ENCODE data around the gene MAP3K13. TPM values are rescaled to one million over a fixed set of nuclear protein-coding genes. Genes with fewer than 3 reads are reported as not detected.
A peak's percentile ranks its signal among the peaks of the same experiment; 100 is the strongest.

Gene MAP3K13
- total RNA-seq, 1 donor from 2014 or later = 29.6 TPM

DNA sequence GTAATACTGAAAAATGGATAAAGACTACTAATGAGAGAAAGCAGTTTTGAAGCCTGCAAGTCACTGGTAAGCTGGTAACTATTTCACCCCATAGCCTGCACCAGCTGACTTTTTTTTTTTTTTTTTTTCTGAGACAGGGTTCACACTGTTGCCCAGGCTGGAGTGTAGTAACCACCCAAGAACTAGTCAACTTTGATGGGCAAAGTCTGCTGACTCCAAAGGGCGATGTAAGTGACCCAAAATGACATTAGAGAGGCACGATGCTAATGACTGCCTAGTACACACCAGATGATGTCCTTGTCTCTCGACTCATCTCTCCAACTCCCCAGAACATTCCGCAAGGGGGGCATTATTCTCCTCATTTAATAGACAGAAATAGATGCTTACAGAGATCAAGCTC lies 148.8 kb downstream of the MAP3K13 start:
- Mint-ChIP-seq H3K9me3 (ENCODE audit: low read depth) (no peaks in the 10 kb centered on the region), H3K27ac (no peak overlapping the region), H3K27me3 (peaks cover 19% of the 10 kb centered on the region), H3K36me3 (ENCODE audit: insufficient read depth) (no peaks in the 10 kb centered on the region), H3K4me1 (ENCODE audit: low read depth) (no peaks in the 10 kb centered on the region), H3K4me3 (ENCODE audit: low read depth) (no peak overlapping the region)
- no peak for DNase-seq (ENCODE audit: low spot score, unreplicated experiment)
- no peak for TF ChIP-seq CTCF (IDR thresholded peaks at IDR 0.05; ENCODE audit: unreplicated experiment)

DNA sequence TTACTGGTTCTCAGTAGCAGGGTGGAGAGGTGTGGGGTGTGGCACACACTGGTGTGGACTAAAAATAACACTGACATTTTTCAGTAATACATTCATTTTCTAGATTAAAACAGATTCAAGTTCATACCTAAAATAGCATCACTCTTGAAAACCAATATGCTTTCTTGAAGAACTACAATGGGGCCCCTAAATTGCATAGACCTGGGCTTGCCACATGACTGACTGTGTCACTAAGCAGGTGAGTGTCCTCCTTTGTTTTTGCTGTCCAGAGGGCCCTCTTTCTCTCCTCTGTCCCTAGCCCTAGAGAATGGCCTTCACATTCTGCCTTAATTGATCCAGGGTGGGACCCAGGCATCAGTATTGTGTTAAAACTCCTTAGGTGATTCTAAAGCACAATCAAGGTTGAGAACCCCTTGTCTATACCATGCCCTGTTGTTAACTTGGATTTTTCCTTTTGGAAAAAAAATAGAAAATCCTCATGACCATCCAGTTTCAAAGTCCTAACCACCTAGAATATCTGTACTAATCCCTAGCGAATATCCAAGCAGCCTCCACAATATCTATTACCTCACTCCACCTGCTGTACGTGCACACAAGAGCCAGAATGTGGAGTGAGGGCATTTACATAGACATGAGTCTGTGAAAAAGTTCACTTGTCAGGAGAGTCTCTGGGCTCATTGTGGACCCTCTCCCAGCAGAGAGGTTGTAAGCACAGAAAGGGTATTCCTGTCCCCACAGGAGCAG lies 154.6 kb downstream of the MAP3K13 start:
- H3K9me3 Mint-ChIP-seq (ENCODE audit: low read depth) = no peaks in the 10 kb centered on the region
- H3K27me3 Mint-ChIP-seq = peaks cover 23% of the 10 kb centered on the region
- H3K27ac Mint-ChIP-seq = no peak overlapping the region
- no peak for TF ChIP-seq CTCF (IDR thresholded peaks at IDR 0.05; ENCODE audit: unreplicated experiment)
- H3K36me3 Mint-ChIP-seq (ENCODE audit: insufficient read depth) = no peaks in the 10 kb centered on the region
- no peak for DNase-seq (ENCODE audit: low spot score, unreplicated experiment)
- H3K4me3 Mint-ChIP-seq (ENCODE audit: low read depth) = no peak overlapping the region
- no peaks in the 10 kb centered on the region for H3K4me1 Mint-ChIP-seq (ENCODE audit: low read depth)

GRCh38 chr3:185519021-185519420 lies 156.1 kb downstream of the MAP3K13 start:
- DNase-seq (ENCODE audit: low spot score, unreplicated experiment) = no peak
- Mint-ChIP-seq H3K27me3 (peaks cover 16% of the 10 kb centered on the region), H3K4me1 (ENCODE audit: low read depth) (no peaks in the 10 kb centered on the region), H3K9me3 (ENCODE audit: low read depth) (no peaks in the 10 kb centered on the region), H3K36me3 (ENCODE audit: insufficient read depth) (no peaks in the 10 kb centered on the region), H3K27ac (no peak overlapping the region), H3K4me3 (ENCODE audit: low read depth) (no peak overlapping the region)
- TF ChIP-seq CTCF (IDR thresholded peaks at IDR 0.05; ENCODE audit: unreplicated experiment) = peak; percentile 28

DNA sequence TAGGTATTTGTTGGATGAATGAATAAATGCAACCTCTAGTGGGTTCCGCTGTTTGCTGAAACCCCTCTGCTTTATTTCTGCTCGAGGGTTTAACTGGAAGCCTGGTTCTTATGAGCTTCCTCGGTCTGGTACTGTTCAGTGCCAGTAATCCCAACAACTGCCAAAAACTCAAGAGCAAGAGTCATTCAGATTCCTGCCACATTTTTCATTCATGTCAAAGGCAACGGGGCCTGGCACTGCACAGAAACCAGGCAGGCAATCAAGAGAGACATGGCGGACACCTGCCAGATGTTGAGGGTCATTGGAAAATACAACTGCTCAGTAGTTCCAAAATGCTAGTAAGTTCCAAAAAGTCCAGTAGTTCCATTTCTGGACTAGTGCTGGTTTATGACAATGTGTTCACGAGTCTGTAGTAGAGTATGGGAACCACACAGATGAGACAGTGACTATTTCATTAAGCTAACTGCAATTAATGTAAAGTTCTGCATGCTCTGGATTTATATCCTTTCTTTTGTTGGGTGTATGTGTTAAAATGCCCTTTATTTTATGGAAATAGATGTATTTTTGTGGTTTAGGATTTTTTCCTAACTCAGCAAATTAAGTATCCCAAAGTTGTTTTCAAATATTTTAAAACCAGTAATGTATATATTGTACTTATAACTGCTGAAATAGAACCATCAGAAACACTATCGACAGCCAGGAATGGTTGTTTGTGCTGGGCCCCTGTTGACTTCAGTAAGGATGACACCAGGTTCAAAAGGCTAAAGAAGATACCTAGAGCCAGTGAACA lies 158.6 kb downstream of the MAP3K13 start:
- no peaks in the 10 kb centered on the region for H3K4me1 Mint-ChIP-seq (ENCODE audit: low read depth)
- no peaks in the 10 kb centered on the region for H3K9me3 Mint-ChIP-seq (ENCODE audit: low read depth)
- TF ChIP-seq CTCF (IDR thresholded peaks at IDR 0.05; ENCODE audit: unreplicated experiment) = no peak
- H3K27ac Mint-ChIP-seq = no peak overlapping the region
- no peak for DNase-seq (ENCODE audit: low spot score, unreplicated experiment)
- peaks cover 8% of the 10 kb centered on the region for H3K27me3 Mint-ChIP-seq
- no peaks in the 10 kb centered on the region for H3K36me3 Mint-ChIP-seq (ENCODE audit: insufficient read depth)
- no peak overlapping the region for H3K4me3 Mint-ChIP-seq (ENCODE audit: low read depth)

GRCh38 chr3:185526349-185526951 lies 163.5 kb downstream of the MAP3K13 start:
- Mint-ChIP-seq H3K9me3 (ENCODE audit: low read depth) (no peaks in the 10 kb centered on the region), H3K27me3 (peaks cover 4% of the 10 kb centered on the region), H3K4me1 (ENCODE audit: low read depth) (no peaks in the 10 kb centered on the region), H3K36me3 (ENCODE audit: insufficient read depth) (no peaks in the 10 kb centered on the region), H3K4me3 (ENCODE audit: low read depth) (no peak overlapping the region), H3K27ac (no peak overlapping the region)
- no peak for TF ChIP-seq CTCF (IDR thresholded peaks at IDR 0.05; ENCODE audit: unreplicated experiment)
- DNase-seq (ENCODE audit: low spot score, unreplicated experiment) = no peak

Data from progenitor cell of endocrine pancreas (in vitro differentiated cells).